Bone marrow (tissue), 2 donors: Measurements from ENCODE around the gene MGAT4C.
"Not testable (repeated sequence)": the region's sequence is repeated elsewhere in the genome, so short reads cannot be mapped to it uniquely, and the experiment has no call there.

Experiments used
- DNase-seq, 2 donors: peaks; one replicate each; lab custom pipeline; 2025; lab: John Stamatoyannopoulos, UW

MGAT4C gene

DNA sequence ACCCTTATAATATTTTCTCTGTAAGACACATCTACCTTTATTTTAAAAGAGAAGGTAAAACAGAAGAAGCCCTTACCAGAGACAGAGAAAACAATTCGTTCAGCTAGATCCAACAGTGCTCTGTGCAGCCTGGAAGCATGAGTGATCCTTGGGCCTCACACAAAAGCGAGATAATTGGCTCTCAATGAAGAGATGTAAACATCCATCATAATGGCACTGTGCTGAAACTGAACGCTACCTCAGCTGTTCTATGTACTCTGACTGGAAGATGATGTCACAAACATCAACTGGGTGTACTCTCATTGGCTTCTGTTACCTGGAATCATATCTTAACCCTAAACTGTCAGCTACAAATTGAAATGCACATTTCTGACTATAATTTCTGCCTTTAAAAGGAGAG is at the start of gene MGAT4C:
Gene MGAT4C (minus strand): TSS at position 229 of the 400 bp plus-strand sequence.
- DNase-seq, result no peak

DNA sequence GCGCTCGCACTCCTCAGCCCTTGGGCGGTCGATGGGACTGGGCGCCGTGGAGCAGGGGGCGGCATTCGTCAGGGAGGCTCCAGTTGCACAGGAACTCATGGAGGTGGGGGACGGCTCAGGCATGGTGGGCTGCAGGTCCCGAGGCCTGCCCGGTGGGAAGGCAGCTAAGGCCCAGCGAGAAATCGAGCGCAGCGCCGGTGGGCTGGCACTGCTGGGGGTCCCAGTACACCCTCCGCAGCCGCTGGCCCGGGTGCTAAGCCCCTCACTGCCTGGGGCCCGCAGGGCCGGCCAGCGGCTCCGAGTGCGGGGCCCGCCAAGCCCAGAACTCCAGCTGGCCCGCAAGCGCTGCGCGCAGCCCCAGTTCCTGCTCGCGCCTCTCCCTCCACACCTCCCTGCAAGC is 40.2 kb upstream of the MGAT4C start:
- not testable (repeated sequence) for DNase-seq

DNA sequence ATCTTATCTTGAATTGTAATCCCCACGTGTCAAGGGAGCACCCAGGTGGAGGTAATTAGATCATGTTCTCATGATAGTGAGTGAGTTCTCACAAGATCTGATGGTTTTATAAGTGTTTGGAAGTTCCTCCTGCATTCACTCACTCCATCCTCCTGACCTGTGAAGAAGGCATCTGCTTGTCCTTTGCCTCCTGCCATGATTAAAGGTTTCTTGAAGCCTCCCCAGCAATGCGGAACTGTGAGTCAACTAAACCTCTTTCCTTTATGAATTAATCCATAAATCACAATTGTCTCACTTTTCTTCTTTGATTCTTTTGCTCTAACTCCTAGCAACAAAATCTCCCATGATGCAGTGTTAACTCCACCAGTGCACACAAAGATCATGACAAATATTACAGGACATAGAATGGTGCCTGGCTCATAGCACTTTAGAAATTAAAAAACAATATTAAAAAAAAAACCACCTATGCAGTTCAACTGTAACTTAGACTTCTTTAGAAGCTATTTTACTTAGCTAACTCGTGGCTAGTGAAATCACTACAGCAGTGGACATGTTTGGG is 37.6 kb upstream of the MGAT4C start:
- no peak for DNase-seq

DNA sequence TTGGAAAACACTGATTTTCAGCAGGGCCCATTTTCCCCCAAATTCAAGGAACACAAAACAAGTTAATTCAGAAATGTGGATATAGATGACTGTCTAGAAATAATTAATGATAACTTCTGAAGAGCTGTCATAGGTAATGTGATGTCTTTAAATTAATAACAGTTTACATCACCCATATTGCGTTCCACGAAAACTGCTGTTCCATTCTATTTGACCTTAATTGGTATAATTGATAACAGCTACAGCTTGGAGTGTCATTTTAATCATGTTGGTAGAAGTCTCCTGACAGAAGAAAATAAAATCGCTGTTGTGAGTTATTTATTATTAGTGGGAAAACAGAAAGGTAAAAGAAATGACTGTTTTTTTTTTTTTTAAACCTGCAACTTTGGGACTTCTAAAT is 36.3 kb upstream of the MGAT4C start:
- no peak for DNase-seq

DNA sequence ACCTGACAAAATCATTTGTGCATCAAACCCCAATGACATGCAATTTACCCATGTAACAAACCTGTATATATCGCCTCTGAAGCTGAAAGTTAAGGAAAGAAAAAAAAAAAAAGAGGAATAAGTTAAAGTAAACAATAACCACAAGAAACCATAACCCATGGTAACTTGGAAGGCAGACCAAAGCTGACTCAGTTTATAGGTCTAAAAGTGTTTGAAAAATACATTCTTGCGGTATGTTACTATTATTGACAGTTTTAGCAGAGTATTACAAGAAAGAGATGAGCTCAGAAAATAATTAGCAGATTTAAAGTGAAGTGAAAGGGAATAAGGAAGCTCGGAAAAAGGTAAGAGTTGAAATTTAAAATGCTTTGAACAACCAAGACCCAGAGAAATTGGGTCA is 34.4 kb upstream of the MGAT4C start:
- no peak for DNase-seq

DNA sequence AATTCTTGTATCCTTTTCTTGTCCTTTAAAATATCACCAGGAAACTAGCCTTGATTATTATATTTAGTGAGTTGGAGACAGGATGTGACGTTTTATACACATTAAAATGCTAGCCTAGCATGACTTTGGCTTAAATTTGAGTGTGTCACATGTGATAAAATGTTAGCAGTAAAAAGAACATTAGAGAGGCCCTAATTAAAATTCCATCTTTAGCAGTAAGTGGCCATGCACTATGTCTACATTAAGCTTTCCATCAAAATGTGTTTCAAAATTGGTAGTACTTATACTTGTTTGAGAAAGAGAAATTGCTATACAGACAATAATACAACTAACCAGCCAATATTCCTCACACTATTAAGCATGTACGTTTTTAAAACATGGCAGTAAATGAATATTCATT is 29.9 kb upstream of the MGAT4C start:
- no peak for DNase-seq

DNA sequence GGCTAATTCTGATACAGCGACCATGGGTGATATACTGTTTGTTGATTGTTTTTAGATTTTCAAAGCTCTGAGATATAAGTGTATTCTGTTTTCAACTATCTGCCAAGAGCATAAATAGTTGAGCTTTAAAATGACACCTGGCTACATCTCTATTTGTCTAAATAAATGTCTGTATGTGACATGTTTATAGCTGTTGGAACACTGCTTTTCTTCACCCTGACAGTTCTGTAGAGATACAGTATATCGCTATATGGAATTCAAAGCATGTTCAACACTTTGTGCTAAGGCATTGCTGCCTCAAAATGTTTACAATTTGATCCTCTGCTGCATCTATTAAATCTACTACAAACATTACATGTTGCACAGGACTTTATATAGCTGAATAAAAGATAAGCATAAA is 27.4 kb upstream of the MGAT4C start:
- DNase-seq, result no peak

DNA sequence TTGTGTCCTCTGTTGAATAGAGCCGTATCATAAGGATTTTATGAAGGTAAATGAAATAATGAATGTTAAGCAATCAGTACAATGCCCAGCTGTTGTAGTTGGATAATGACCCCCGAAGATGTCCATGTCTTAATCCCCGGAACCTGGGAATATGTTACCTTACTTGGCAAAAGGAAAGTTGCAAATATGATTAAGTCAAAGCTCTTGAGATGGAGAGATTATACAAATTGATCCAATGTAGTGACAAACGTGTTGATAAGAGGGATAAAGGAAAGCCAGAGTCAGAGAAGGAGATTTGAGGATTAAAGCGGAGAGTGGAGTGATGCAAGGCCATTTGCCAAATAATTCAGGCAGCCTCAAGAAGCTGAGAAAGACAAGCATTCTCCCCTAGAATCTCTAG is 19.2 kb upstream of the MGAT4C start:
- no peak for DNase-seq

DNA sequence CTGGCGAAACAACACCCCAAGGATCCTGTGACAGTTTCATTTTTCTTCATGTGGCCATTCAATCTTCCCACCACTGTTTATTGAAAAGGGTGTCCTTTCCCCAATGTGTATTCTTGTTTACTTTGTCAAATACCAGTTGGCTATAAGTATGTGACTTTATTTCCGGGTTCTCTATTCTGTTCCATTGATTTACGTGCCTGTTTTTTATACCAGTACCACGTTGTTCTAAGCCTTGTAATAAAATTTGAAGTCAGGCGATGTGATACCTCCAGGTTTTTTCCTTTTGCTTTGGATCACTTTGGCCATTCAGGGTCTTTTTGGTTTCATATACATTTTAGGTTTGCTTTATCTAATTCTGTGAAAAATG is 9.1 kb upstream of the MGAT4C start:
- no peak for DNase-seq

DNA sequence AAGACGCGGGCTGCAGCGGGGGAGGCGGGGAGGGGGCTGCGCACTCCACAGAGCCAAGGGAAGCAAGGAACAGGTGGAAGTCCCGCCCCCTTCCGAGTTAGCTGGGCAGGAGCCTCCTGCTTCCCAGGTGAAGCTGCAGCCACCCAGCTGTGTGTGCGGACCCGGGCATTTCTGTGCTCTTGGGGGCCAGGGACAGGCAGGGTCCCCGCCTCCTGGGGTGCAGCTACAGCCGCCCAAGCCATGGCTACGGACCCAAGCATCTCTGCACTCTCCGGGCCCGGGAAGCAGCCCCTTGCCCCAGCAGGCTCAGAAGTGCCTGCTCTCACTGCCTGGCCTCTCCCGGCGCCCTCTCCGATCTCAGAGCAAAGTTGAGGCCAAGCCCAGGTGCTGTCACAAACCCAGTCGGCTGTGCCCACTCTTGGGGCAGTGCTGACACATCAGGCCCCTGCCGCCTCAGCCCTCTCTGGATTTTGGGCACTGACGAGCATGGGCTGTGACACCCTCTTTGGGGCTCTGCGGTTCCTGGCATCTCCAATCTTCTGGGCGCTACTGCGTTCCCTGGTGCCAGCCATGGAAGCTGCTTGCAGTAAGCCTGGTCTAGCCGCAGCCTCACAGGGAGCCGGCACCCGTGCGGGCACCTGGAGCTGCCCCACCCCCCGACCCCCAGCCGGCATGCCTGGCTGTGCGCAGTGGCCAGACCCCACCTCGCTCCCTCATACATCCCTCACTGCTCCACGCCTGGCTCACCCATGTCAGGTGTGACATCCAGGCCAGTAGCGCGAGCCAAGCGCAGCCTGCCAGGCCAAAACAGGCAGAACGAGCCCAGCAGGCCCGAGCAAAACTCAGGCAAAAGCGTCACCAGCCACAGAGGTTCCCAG is 8.5 kb upstream of the MGAT4C start:
- DNase-seq, result no peak

DNA sequence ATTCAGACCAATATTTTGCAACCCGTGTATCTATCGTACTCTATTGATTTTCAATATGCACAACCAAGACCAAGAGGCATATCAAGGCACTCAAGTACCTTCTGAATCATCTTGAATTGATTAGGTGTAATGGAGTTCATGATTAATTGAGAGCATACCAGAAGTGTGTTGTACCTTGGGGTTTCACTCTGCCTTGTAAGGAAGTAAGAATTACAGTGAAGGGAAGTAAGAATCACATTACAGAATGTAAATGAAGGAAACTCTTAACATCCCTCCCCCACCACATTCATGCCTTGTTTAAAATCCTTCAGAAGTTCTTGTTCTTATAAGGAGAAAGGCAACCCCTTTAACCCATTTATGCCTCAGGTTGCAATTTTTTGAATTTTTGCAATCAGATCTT is 5.4 kb upstream of the MGAT4C start:
- DNase-seq, result no peak

DNA sequence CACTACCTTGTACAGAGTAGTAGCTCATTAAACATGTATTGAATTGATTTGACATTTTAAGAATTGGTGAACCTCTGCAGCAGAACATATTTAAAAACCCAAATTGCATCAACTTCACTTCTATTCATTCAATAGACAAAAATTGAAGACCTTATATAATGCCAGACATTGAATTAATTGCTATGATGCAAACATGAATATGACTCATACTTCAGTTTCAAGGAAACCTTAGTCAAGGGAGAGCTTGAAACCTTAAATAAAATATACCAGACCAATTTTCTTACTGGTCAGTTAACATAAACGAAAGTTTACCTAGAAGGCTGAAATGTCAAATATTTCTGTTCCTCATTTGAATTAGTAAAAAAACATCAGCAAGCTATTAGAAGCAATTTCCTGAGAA is 5.0 kb upstream of the MGAT4C start:
- DNase-seq, result no peak

DNA sequence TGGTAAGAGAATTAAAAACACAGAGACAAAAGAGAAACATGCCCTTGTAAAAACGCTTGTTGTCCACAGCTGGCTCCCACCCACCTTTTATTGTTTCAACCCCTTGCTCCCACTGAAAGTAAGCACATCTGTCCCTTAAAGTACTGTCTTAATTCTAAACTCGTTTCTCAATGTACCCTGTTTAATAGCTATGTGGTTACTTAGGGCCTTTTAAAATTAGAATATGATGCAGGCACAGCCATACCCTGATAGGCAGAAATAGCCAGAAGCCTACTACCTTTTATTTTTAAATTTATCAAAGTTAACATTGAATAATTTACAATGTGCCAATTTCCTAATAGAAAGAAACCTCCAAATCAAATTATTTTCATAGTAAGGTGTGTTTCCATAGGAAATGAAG is 4.0 kb upstream of the MGAT4C start:
- DNase-seq, result no peak

DNA sequence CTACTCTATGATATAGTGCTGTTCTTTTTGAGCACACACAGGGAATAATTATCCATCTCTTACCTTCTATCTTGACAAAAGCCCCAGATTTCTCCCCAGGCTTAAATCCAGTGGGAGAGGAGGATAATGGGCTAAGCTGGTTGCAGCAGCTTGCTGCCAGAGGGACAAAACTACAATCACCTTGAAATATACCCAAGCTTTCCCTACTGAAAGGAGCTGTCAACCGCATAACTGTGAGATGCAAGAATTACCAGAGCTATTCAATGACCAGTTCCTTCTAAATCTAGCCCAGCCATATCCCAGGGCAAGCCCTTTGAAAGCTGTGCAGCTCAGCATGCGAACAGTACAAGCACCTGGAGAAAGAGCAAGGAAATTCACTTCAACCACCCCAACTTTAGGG is 943 bp upstream of the MGAT4C start:
- no peak for DNase-seq

DNA sequence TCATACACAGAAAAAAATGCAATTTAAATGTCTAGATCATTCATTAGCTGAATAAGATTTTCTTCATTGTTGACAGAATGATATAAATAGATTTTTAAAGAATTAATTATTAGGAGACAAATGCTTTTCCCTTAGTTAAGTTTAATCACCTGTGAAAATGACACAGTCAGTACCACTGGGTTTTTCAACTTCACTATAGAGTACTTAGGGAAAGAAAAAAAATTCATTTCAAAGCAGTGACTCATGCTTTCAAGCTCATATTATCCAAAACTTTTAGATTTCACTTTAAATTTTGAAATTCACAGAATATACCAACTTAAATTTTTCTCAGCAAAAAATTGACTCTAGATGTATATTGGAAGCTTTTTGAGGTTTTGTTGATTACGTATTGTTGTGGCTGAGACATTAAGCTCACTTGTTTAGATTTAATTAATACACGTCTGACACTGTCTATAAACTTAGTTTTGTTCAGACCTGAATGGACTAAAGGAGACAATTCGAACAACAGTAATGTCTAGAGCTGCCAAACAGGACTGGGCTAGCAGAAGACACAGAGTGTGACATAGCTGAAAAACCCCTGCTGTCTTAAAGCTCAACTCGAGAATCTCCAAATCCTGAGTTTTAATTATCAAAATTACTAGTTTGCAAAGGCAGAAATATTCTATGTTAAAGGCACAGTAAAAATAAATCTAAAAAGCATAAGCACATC is 1.6 kb downstream of the MGAT4C start:
- no peak for DNase-seq

DNA sequence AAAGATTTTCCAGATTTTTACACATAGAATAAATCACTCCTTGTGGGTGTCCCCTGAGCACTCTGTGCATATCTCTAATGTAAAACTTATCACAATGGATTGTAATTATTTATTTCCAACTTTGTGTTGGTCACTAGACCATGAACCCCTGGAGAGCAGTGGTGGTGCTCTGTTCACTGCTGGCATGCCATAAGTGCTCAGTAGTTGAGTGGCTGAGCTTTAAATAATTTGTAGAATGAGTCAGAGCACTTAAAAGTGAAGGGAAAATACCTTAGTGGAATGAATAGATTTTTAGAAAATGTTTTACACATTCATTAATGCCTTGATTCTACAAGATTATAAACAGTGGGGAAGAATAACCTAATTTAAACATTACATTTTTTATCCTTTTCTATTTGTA is 6.3 kb downstream of the MGAT4C start:
- no peak for DNase-seq

DNA sequence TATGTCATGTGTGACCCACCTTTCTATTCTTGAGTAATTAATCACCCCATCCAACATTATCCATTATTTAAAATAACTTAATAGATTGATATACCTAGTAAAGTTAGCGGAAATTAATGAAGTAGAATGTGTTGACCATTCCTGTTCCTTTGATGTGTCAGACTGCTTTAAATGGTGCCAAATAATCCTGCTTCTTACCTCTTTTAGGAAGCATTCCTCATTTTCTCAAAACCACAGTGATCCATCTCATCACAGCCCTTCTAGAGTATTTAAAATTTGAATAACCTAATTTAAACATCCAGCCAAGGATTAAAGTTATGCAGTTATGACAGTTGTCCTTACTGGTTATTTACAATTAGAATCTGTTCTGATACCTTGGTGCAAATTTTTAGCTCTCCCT is 6.9 kb downstream of the MGAT4C start:
- no peak for DNase-seq

DNA sequence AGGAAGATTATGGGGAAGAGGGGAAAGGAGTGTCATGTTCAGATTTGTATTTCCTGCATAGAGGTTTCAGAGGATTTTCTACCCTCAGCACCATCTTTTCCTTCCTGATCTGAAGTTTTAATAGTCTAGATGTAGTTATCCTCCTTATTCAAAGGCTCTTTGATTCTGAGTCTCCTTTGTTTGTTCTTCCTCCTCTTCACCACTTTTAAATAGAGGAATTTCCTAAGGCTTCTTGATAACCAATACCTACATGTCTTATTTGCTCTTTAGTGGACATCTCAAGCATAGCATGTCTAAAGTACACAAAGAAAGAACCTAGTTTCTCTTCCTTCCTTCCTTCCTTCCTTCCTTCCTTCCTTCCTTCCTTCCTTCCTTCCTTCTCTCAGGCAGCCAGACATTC is 8.3 kb downstream of the MGAT4C start:
- no peak for DNase-seq

DNA sequence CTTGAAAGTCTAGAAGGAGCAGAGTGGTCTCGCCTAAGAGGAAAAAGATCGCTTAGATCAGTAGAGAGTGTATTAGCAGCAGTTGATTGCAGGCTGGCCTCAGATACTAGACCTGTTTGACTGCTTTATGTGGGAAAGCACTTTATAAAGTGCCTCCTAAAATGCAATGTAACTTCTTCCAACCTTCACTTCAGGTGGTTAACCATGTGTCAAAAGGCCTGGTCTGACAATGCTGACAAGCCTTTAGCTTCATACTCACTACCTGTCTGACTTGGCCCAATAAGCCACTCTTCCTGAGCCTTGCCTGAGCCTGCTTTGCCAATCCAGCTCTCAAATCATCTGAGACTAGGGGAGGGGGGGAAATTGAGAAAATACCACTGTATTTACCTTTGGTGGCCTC is 14.6 kb downstream of the MGAT4C start:
- DNase-seq, result no peak

DNA sequence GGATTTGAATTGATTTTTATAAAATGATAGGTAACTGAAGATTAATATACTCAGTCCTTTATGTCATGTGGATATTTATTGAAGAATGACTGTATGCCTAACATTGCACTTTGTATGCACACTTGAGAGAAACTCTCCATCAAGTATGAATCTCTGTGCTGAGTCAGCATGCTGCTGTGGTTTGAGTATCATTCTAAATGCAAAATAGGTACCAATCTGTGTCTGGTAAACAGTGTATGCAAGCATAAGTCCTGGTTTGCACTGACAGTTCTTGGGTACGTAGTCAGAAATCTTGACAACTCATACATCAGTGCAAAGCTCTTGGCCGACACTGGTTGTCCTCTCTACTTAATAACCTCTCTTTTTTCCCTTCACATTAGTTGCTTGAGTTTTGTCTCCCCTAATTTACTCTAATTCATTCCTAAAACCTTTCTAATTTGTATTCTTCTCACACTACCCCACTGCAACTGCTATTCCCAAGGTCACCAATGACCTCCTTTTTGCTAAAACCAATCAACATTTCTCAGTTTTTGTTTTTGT is 21.8 kb downstream of the MGAT4C start:
- no peak for DNase-seq

DNA sequence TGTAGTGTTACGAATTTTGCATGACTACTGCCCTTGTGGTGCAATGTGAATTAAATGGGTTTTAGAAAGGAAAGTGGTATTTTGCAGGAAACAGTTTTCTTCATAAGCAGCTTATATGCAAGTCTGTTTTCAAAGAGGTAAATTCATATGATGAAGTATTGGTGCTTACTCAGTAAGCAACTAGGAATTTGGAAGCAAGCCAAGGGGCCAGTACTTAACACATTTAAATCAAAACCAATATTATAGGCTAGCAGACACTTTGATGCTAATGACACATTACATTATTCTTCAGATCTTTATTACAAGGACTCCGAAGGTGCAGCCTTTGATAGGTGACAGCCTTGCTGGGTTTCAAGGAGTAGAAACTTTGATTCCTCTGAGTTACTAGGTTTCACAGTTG is 23.1 kb downstream of the MGAT4C start:
- DNase-seq, result no peak

DNA sequence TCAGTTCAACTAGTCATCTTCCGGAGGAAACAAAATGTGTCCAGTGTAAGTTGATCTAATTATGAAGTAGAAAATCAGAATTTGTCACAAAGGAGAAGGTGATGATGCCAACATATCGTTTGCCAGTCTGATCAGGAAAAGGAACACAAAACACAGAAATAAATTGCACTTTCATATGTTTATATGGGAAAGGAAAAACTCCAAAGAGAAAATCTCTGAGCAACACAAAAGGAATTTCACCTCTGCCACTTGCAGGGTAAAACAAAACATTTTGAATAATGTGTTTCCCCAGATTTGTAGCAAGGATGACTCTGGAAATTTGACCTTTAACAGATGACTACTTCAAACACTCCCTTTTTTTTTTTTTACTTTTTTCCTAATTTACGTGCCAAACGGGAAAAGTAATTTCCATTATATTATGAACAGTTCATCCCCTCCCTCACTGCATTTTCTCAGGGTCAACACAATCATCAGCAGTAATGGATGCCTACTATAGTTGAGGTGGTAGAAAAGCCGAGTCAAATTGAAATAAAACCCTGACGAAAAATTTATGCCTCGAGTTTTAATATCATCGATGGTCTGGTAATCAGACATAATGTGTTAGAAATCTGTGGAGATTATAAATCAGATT is 25.6 kb downstream of the MGAT4C start:
- no peak for DNase-seq

DNA sequence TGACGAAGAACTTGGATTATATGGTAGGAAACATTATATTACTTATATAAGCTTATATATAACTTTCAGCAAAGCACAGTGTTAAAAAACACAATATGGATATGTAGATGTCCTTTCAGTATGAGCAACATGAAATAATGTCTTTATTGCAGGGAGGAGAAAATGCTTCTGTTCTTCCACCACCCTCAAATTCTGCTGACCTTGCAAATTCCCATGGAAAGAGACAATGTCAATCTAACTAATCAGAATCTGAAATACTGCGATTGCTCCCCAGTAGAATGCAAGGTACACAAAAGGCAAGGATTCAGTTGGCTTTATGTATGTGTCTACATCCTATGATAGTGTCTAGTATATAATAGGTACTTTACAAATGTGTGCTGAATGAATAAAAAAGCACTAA is 26.4 kb downstream of the MGAT4C start:
- no peak for DNase-seq
